ENCODE results near the gene MYH15.

Gene MYH15

GRCh38 chr3:108527109-108527508 lies 16.7 kb upstream of the MYH15 start:
- H4K8ac ChIP-seq (ENCODE audit: low read length), result no peak overlapping the region
- H3K27ac ChIP-seq (ENCODE audit: low read length, poor library complexity, severe bottlenecking), result no peak overlapping the region
- H2BK5ac ChIP-seq (ENCODE audit: low read depth, low read length, poor library complexity, severe bottlenecking), result no peak overlapping the region
- no peak overlapping the region for H2BK120ac ChIP-seq (ENCODE audit: low read depth, low read length)
- H3K4me2 ChIP-seq (ENCODE audit: low read length, poor library complexity, severe bottlenecking), result no peak overlapping the region
- no peaks in the 10 kb centered on the region for H3K36me3 ChIP-seq (ENCODE audit: control insufficient read depth in 1 of 2, insufficient read depth in 2 of 2, low read depth in 1 of 2, low read length in 2 of 2)
- no peaks in the 10 kb centered on the region for H3K27me3 ChIP-seq (ENCODE audit: control insufficient read depth in 1 of 2, insufficient read depth in 1 of 2, low read length in 2 of 2)
- H2AFZ ChIP-seq (ENCODE audit: low read depth, low read length), result no peak overlapping the region
- H2BK12ac ChIP-seq (ENCODE audit: low read length in 2 of 2), result no peak overlapping the region
- no peak overlapping the region for H3K18ac ChIP-seq (ENCODE audit: low read depth in 1 of 2, low read length in 2 of 2)
- H2AK5ac ChIP-seq (ENCODE audit: low read length, severe bottlenecking), result no peak overlapping the region
- H2BK15ac ChIP-seq (ENCODE audit: low read depth, poor library complexity, severe bottlenecking), result no peak overlapping the region
- H3K9me3 ChIP-seq (ENCODE audit: control insufficient read depth, low read length), result no peaks in the 10 kb centered on the region
- DNase-seq, result peak; percentile 19
- no peak overlapping the region for H3K4me3 ChIP-seq (ENCODE audit: insufficient read depth in 1 of 2, low read depth in 1 of 2, low read length in 2 of 2)
- H3K4ac ChIP-seq (ENCODE audit: low read depth in 1 of 2, low read length in 2 of 2), result no peak overlapping the region
- H3K4me1 ChIP-seq (ENCODE audit: control insufficient read depth, insufficient read depth, low read depth, low read length), result no peaks in the 10 kb centered on the region
- no peak overlapping the region for H3K23ac ChIP-seq (ENCODE audit: low read length in 2 of 2)
- H3K9ac ChIP-seq (ENCODE audit: low read length), result no peak overlapping the region
- no peaks in the 10 kb centered on the region for H3K79me1 ChIP-seq (replicated peaks; ENCODE audit: low read length, poor library complexity, severe bottlenecking)
- no peak overlapping the region for H3K14ac ChIP-seq (ENCODE audit: low read length in 2 of 2)
- H4K91ac ChIP-seq (ENCODE audit: low read length), result no peak overlapping the region

GRCh38 chr3:108525971-108526370 lies 15.6 kb upstream of the MYH15 start:
- Histone ChIP-seq H3K79me1 (replicated peaks; ENCODE audit: low read length, poor library complexity, severe bottlenecking) (no peaks in the 10 kb centered on the region), H2BK12ac (ENCODE audit: low read length in 2 of 2) (no peak overlapping the region), H3K4me2 (ENCODE audit: low read length, poor library complexity, severe bottlenecking) (no peak overlapping the region), H3K9me3 (ENCODE audit: control insufficient read depth, low read length) (no peaks in the 10 kb centered on the region), H2AFZ (ENCODE audit: low read depth, low read length) (no peak overlapping the region), H4K91ac (ENCODE audit: low read length) (no peak overlapping the region), H4K8ac (ENCODE audit: low read length) (no peak overlapping the region), H3K27ac (ENCODE audit: low read length, poor library complexity, severe bottlenecking) (no peak overlapping the region), H2AK5ac (ENCODE audit: low read length, severe bottlenecking) (no peak overlapping the region), H3K27me3 (ENCODE audit: control insufficient read depth in 1 of 2, insufficient read depth in 1 of 2, low read length in 2 of 2) (no peaks in the 10 kb centered on the region), H3K14ac (ENCODE audit: low read length in 2 of 2) (no peak overlapping the region), H2BK120ac (ENCODE audit: low read depth, low read length) (no peak overlapping the region), H3K36me3 (ENCODE audit: control insufficient read depth in 1 of 2, insufficient read depth in 2 of 2, low read depth in 1 of 2, low read length in 2 of 2) (no peaks in the 10 kb centered on the region), H2BK5ac (ENCODE audit: low read depth, low read length, poor library complexity, severe bottlenecking) (no peak overlapping the region), H3K4me3 (ENCODE audit: insufficient read depth in 1 of 2, low read depth in 1 of 2, low read length in 2 of 2) (no peak overlapping the region), H3K18ac (ENCODE audit: low read depth in 1 of 2, low read length in 2 of 2) (no peak overlapping the region), H2BK15ac (ENCODE audit: low read depth, poor library complexity, severe bottlenecking) (no peak overlapping the region), H3K4ac (ENCODE audit: low read depth in 1 of 2, low read length in 2 of 2) (no peak overlapping the region), H3K9ac (ENCODE audit: low read length) (no peak overlapping the region), H3K23ac (ENCODE audit: low read length in 2 of 2) (no peak overlapping the region), H3K4me1 (ENCODE audit: control insufficient read depth, insufficient read depth, low read depth, low read length) (no peaks in the 10 kb centered on the region)
- no peak for DNase-seq
- WGBS, result 92% methylated on average over 2 of the region's 2 CpGs

DNA sequence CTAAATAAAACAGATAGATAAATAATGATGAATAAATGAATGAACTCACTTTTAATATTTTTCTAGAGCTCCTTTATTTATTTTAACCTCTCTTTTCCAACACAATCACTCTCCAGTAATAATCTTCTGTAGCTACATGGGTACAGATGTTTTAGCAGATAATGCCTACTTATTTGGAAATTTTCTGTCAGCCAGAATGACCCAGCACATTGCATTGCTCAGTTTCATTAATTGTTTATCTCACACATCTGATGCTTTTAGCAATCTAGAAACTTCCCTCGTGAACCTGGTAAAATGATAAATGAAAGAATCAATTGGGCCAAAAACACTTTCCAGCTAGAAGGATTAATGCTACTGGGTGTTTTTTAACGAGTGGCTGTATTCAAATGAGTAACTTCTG lies 14.9 kb upstream of the MYH15 start:
- WGBS, result 80% methylated on average over 1 of the region's 2 CpGs
- H3K14ac ChIP-seq (ENCODE audit: low read length in 2 of 2), result no peak overlapping the region
- H2BK120ac ChIP-seq (ENCODE audit: low read depth, low read length), result no peak overlapping the region
- no peak overlapping the region for H3K23ac ChIP-seq (ENCODE audit: low read length in 2 of 2)
- no peak overlapping the region for H3K4me3 ChIP-seq (ENCODE audit: insufficient read depth in 1 of 2, low read depth in 1 of 2, low read length in 2 of 2)
- no peak overlapping the region for H2BK5ac ChIP-seq (ENCODE audit: low read depth, low read length, poor library complexity, severe bottlenecking)
- no peak overlapping the region for H2BK12ac ChIP-seq (ENCODE audit: low read length in 2 of 2)
- H4K91ac ChIP-seq (ENCODE audit: low read length), result no peak overlapping the region
- no peak overlapping the region for H2BK15ac ChIP-seq (ENCODE audit: low read depth, poor library complexity, severe bottlenecking)
- no peak overlapping the region for H3K18ac ChIP-seq (ENCODE audit: low read depth in 1 of 2, low read length in 2 of 2)
- no peaks in the 10 kb centered on the region for H3K4me1 ChIP-seq (ENCODE audit: control insufficient read depth, insufficient read depth, low read depth, low read length)
- no peaks in the 10 kb centered on the region for H3K79me1 ChIP-seq (replicated peaks; ENCODE audit: low read length, poor library complexity, severe bottlenecking)
- H2AFZ ChIP-seq (ENCODE audit: low read depth, low read length), result no peak overlapping the region
- DNase-seq, result no peak
- H3K27ac ChIP-seq (ENCODE audit: low read length, poor library complexity, severe bottlenecking), result no peak overlapping the region
- H3K9me3 ChIP-seq (ENCODE audit: control insufficient read depth, low read length), result no peaks in the 10 kb centered on the region
- H3K4ac ChIP-seq (ENCODE audit: low read depth in 1 of 2, low read length in 2 of 2), result no peak overlapping the region
- no peak overlapping the region for H3K9ac ChIP-seq (ENCODE audit: low read length)
- no peaks in the 10 kb centered on the region for H3K36me3 ChIP-seq (ENCODE audit: control insufficient read depth in 1 of 2, insufficient read depth in 2 of 2, low read depth in 1 of 2, low read length in 2 of 2)
- no peak overlapping the region for H2AK5ac ChIP-seq (ENCODE audit: low read length, severe bottlenecking)
- H4K8ac ChIP-seq (ENCODE audit: low read length), result no peak overlapping the region
- no peaks in the 10 kb centered on the region for H3K27me3 ChIP-seq (ENCODE audit: control insufficient read depth in 1 of 2, insufficient read depth in 1 of 2, low read length in 2 of 2)
- H3K4me2 ChIP-seq (ENCODE audit: low read length, poor library complexity, severe bottlenecking), result no peak overlapping the region

GRCh38 chr3:108524537-108524936 lies 14.1 kb upstream of the MYH15 start:
- Histone ChIP-seq H3K27ac (ENCODE audit: low read length, poor library complexity, severe bottlenecking) (no peak overlapping the region), H2AK5ac (ENCODE audit: low read length, severe bottlenecking) (no peak overlapping the region), H2BK15ac (ENCODE audit: low read depth, poor library complexity, severe bottlenecking) (no peak overlapping the region), H4K8ac (ENCODE audit: low read length) (no peak overlapping the region), H3K9ac (ENCODE audit: low read length) (peak overlapping the region; percentile 30), H3K36me3 (ENCODE audit: control insufficient read depth in 1 of 2, insufficient read depth in 2 of 2, low read depth in 1 of 2, low read length in 2 of 2) (no peaks in the 10 kb centered on the region), H3K9me3 (ENCODE audit: control insufficient read depth, low read length) (no peaks in the 10 kb centered on the region), H3K23ac (ENCODE audit: low read length in 2 of 2) (no peak overlapping the region), H2BK120ac (ENCODE audit: low read depth, low read length) (no peak overlapping the region), H3K4me1 (ENCODE audit: control insufficient read depth, insufficient read depth, low read depth, low read length) (no peaks in the 10 kb centered on the region), H4K91ac (ENCODE audit: low read length) (no peak overlapping the region), H3K4me3 (ENCODE audit: insufficient read depth in 1 of 2, low read depth in 1 of 2, low read length in 2 of 2) (no peak overlapping the region), H2AFZ (ENCODE audit: low read depth, low read length) (no peak overlapping the region), H3K4ac (ENCODE audit: low read depth in 1 of 2, low read length in 2 of 2) (no peak overlapping the region), H3K18ac (ENCODE audit: low read depth in 1 of 2, low read length in 2 of 2) (no peak overlapping the region), H3K14ac (ENCODE audit: low read length in 2 of 2) (no peak overlapping the region), H3K4me2 (ENCODE audit: low read length, poor library complexity, severe bottlenecking) (no peak overlapping the region), H2BK12ac (ENCODE audit: low read length in 2 of 2) (no peak overlapping the region), H3K27me3 (ENCODE audit: control insufficient read depth in 1 of 2, insufficient read depth in 1 of 2, low read length in 2 of 2) (no peaks in the 10 kb centered on the region), H3K79me1 (replicated peaks; ENCODE audit: low read length, poor library complexity, severe bottlenecking) (no peaks in the 10 kb centered on the region), H2BK5ac (ENCODE audit: low read depth, low read length, poor library complexity, severe bottlenecking) (no peak overlapping the region)
- peak; percentile 78 for DNase-seq
- 40% methylated on average over 1 of the region's 2 CpGs for WGBS
